HG02610 (cell line): ENCODE results near the gene RBM33.
"Not testable (repeated sequence)": the region's sequence is repeated elsewhere in the genome, so short reads cannot be mapped to it uniquely, and the experiment has no call there.

ENCODE experiments used
- ATAC-seq: cut with Tn5 transposase; IDR thresholded peaks from one replicate; pipeline ENCODE4 v1.9.1; 2021; ENCODE audit warnings: mild to moderate bottlenecking, moderate library complexity; ENCODE audit not compliant: unreplicated experiment

The RBM33 gene

GRCh38 chr7:155685791-155686160 is 41.3 kb downstream of the RBM33 start:
- peak; percentile 17 for ATAC-seq

DNA sequence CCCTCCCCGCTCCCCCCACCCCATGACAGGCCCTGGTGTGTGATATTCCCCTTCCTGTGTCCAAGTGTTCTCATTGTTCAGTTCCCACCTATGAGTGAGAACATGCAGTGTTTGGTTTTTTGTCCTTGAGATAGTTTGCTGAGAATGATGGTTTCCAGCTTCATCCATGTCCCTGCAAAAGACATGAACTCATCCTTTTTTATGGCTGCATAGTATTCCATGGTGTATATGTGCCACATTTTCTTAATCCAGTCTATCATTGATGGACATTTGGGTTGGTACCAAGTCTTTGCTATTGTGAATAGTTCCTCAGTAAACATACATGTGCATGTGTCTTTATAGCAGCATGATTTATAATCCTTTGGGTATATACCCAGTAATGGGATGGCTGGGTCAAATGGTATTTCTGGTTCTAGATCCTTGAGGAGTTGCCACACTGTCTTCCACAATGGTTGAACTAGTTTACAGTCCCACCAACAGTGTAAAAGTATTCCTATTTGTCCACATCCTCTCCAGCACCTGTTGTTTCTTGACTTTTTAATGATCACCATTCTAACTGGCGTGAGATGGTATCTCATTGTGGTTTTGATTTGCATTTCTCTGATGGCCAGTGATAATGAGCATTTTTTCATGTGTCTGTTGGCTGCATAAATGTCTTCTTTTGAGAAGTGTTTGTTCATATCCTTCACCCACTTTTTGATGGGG is 42.3 kb downstream of the RBM33 start:
- ATAC-seq = not testable (repeated sequence)

DNA sequence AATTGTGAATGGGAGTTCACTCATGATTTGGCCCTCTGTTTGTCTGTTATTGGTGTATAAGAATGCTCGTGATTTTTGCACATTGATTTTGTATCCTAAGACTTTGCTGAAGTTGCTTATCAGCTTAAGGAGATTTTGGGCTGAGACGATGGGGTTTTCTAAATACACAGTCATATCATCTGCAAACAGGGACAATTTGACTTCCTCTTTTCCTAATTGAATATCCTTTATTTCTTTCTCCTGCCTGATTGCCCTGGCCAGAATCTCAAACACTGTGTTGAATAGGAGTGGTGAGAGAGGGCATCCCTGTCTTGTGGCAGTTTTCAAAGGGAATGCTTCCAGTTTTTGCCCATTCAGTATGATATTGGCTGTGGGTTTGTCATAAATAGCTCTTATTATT is 43.8 kb downstream of the RBM33 start:
- ATAC-seq = not testable (repeated sequence)

GRCh38 chr7:155690655-155691054 is 46.2 kb downstream of the RBM33 start:
- ATAC-seq = not testable (repeated sequence)

- ATAC-seq = no peak
Observed at GRCh38 chr7:155692317-155692716, 47.9 kb downstream of the RBM33 start.

GRCh38 chr7:155693826-155694225 is 49.4 kb downstream of the RBM33 start:
- no peak for ATAC-seq

DNA sequence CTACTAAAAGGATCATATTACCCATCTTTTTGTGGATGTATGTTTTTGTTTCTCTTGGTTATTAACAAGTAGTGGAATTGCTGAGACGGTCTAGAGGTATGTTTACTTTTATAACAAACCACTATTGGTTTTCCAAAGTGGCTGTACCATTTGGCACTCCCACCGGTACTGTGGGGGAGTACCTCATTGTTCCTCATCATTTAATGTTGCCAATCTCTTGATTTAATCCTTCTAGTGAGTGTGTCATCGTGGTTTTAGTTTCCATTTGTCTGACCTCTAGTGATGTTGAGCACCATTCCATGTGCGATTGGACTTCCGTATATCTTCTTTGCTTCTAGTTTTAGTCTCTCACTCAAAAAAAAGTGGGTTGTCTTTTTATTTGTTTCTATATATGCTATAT is 50.4 kb downstream of the RBM33 start:
- no peak for ATAC-seq

DNA sequence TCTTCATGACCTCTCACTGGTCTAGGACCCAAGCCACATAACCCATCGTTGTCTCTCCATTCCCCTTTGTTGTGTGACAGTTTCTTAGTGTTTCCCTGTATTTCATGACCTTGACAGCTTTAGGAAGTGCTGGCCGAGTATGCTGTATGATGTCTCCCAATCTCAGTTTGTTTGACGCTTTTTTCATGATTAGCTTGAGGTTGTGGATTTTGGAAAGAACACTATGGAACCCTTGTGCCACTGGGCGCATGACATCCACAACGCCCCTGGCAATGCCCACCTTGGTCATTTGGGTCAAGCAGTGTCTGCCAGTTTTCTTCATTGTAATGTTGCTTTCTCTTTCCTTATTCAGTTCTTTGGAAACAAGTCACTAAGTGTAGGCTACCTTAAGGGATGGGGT is 52.3 kb downstream of the RBM33 start:
- no peak for ATAC-seq

DNA sequence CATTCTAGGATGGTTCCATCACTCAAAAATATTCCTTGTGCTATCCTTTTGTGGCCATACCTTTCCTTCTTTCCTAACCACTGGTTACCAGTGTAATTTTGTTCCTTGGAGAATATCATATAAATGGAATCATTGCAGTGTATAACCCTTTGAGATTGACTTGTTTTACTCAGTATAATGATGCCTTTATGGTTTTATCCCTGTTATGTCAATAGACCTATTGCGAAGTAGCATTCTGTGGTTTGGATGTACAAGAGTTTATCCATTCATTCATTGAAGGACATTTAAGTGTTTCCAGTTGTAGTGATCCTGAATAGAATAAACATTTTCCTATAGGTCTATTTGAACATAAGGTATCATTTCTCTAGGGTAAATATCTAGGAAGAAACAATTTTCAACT is 54.2 kb downstream of the RBM33 start:
- no peak for ATAC-seq

- no peak for ATAC-seq
Observed at GRCh38 chr7:155699180-155699579, 54.7 kb downstream of the RBM33 start.

- no peak for ATAC-seq
Observed at GRCh38 chr7:155700847-155701246, 56.4 kb downstream of the RBM33 start.

DNA sequence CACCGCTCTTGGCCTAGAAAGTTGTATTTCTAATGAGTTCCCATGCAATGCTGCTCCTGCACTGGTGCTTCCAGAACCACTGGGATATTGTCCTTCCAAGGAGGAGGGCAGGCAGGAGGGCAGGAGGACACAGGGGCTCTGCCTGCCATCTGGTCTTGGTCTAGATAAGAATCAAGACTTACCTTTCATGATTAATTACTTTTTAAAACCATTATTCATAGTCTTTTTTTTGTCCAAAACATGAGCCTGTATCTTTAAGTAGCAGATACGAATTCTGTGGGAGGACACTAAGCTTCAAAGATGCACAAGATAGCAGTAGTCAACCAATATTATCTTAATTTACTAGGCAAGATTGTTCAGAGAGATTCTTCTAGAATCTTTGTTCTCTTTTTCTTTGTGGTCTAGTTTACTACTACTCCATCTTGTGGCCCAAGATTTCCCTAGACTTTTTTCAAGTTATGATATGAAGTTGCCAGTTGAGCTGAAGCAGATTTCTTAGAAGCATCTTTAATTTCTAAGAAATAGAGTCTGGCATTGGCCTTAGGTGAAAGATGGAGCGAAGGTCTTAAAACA is 57.6 kb downstream of the RBM33 start:
- ATAC-seq = no peak

DNA sequence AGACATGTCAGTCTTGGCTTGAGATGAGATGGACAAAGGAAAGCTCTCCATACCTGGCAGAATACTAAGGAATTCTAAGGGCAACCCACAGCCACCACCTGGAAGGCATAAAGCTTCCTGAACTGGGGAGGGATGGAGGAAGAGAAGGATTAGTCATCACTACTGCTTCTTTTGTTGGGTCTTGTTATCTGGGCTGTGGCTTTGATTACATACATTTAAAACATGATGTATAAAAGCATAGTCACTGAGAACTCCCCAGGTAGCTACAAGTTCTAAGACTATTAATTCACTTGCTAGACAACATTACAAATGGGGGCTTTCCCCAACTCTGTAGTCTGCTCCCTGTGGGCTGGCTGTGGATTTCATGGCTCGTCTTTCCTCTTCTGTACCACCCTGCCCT is 58.2 kb downstream of the RBM33 start:
- ATAC-seq = no peak

GRCh38 chr7:155705623-155706360 is 61.3 kb downstream of the RBM33 start:
- ATAC-seq = no peak

- ATAC-seq = no peak
Observed at GRCh38 chr7:155706376-155706775, 61.9 kb downstream of the RBM33 start.

- ATAC-seq = no peak
Observed at GRCh38 chr7:155709453-155709852, 65.0 kb downstream of the RBM33 start.

DNA sequence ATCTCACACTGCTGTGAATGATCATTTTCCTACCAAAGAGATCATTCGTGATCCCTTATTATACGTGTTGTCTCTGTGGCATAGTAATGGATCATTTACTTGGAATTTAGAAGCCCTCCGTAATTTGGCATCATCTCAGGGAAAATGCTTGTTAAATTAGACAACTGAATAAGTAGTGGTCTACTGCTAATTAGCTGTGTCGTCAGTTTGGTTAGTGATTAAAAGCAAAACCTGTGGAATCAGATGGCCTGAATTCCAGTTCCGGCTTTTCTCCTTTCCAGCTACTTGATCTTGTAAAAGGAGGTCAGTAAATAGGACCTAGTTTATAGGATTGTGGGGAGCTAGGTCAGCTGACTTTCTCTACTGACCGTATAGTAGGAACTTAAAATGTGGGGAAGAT is 65.6 kb downstream of the RBM33 start:
- no peak for ATAC-seq

DNA sequence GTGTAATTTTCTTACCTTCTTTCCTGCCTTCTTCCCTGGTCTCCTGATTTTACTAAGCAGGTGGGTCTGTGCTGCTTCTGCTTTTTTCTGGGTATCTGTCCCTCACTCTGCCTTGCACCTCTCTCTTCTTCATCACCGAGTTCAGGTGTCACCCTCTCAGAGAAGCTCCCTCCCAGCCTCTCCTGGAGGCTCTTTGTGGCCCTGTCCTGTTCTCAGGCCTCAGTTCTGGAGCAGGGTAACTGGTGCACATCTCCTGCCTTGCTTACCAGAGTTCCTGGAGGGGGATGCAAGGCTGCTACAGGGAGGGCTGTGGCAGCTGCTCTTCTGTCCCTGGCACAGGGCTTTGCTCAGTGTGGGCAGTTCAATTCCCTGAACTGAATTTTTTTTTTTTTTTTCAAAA is 66.1 kb downstream of the RBM33 start:
- peak; percentile 76 for ATAC-seq

- no peak for ATAC-seq
Observed at GRCh38 chr7:155711081-155711480, 66.6 kb downstream of the RBM33 start.

DNA sequence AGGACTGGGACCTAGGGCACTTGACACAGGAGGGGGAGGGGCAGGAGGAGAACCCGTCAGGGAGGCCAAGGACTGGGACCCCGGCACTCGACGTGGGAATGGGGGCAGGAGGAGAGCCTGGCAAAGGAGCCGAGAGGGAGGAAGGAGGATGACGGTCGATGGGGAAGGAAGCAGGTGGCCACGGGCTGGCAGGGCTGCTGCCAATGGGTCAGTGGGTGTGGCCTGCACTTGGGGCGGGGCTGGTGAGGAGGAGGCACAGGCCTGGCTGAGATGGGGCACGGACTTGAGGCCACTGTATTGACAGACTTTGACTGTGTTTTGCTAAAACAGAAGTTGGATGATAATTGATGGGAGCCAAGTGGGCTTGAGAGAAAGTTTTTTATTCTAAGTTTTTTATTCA is 68.9 kb downstream of the RBM33 start:
- ATAC-seq = no peak

DNA sequence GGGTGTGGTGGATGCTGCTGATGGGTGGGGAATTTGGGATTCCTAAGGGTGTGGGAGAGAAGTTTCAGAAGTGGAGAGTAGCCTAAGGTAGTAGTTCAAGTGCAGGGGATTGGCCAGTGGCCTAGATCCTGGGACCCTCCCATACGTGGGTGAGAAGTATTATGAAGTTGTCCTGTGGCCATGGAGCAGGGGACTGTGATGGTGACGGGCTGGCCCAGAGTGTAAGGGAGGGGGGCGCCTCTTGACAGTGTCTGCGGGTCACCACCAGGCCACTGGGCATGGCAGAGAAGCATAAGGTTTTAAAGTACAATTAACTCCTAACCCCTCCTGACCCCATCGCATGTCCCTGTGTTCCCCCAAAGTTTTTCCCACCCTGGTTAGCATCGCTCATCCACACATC is 70.2 kb downstream of the RBM33 start:
- no peak for ATAC-seq

DNA sequence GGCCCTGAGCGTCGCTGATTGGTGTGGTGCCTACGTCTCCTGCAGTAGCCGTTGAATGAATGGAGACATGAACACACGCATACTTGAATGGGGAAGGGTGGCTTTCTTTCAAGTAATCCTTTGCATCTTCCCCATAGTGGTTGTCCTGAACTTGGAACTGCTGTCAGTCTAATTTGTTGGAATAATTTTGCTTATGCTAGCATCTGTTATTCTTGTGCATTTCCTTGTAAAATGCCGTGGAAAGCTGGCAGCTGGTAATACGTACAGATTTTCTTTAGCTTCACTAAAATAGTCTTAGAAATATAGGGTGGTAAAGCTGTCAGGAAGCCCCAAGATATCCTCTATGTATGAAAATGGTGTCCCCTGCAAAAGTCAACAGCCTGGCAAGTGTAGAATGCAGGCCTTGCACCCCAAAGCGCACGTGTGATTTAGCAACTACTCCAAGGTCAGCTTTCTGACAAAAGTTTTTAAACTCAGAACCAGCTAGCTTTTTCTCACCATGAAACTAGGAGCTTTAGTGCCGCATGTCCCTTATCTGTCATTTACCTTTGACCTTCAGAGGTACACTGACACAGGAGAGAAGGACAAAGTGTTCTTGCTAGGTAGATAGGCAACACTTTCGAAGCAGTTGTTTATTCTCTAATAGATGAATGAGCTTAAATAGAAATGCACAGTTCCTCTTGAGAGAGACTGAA is 70.8 kb downstream of the RBM33 start:
- ATAC-seq = no peak
